ENCODE results near the gene MUCL3. TPM values are rescaled to one million over a fixed set of nuclear protein-coding genes. Genes with fewer than 3 reads are reported as not detected.

The MUCL3 gene
- total and polyA plus RNA-seq, 3 donors from 2014 or later, result 0.19 to 0.45 TPM; not detected in 1

DNA sequence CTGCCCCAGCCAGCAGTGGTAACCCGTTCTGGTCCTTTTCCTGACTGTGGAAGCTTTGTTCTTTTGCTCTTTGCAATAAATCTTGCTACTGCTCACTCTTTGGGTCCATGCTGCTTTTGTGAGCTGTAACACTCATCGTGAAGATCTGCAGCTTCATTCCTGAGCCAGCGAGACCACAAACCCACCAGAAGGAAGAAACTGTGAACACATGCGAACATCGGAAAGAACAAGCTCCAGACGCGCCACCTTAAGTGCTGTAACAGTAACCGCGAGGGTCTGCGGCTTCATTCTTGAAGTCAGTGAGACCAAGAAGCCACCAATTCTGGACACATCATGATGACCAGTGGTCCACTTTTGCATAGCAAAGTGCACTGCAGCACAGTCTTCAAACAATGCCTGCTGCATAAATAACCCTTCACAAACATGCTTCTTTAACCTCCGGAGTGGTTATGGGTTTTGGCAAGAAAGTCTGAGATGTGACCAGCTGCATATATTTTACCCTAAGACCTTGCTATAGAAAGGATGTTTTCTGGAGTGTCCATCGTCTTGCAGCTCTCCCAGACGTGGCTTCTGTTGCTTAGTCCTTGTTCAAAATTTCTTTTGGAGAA is 60.6 kb downstream of the MUCL3 start:
- intact Hi-C loops (cut with DNase I; ENCODE audit: low total_unique reads), result no loop called here
- no peak for TF ChIP-seq POLR2A (IDR thresholded peaks at IDR 0.05)
- TF ChIP-seq, protein P1, sequence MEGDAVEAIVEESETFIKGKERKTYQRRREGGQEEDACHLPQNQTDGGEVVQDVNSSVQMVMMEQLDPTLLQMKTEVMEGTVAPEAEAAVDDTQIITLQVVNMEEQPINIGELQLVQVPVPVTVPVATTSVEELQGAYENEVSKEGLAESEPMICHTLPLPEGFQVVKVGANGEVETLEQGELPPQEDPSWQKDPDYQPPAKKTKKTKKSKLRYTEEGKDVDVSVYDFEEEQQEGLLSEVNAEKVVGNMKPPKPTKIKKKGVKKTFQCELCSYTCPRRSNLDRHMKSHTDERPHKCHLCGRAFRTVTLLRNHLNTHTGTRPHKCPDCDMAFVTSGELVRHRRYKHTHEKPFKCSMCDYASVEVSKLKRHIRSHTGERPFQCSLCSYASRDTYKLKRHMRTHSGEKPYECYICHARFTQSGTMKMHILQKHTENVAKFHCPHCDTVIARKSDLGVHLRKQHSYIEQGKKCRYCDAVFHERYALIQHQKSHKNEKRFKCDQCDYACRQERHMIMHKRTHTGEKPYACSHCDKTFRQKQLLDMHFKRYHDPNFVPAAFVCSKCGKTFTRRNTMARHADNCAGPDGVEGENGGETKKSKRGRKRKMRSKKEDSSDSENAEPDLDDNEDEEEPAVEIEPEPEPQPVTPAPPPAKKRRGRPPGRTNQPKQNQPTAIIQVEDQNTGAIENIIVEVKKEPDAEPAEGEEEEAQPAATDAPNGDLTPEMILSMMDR (IDR thresholded peaks at IDR 0.05), result no peak
- WGBS, 2 donors, result 61 to 66% methylated on average over 13 of the region's 13 CpGs
- Histone ChIP-seq H3K4me1 (no peaks in the 10 kb centered on the region), H3K27ac (no peak overlapping the region), H3K9me3 (no peaks in the 10 kb centered on the region), H3K36me3 (ENCODE audit: low read depth, missing control alignments) (no peaks in the 10 kb centered on the region), H3K4me3 (no peak overlapping the region), H3K27me3 (no peaks in the 10 kb centered on the region)
- peak; percentile 34 for DNase-seq

DNA sequence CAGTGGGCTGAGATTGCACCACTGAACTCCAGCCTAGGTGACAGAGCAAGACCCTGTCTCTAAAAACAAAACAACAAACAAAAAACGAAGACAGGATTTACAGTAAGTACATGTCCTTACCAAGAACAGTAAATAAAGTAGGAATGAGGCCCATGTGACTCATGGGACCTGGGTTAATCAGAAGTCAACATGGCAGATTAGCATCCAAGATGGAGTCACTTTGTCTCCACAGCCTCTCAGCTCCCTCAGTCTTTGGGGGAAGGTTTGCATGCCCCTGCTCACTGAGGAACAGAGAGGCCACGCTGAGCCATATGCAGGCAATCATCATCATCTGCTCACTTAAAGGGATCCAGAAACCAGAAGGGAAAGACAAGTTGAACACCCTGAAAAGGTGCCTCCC is 61.7 kb downstream of the MUCL3 start:
- no peak overlapping the region for H3K27ac ChIP-seq
- no peak for DNase-seq
- no peaks in the 10 kb centered on the region for H3K9me3 ChIP-seq
- 74 to 78% methylated on average over 2 of the region's 2 CpGs for WGBS, 2 donors
- no peak for TF ChIP-seq POLR2A (IDR thresholded peaks at IDR 0.05)
- TF ChIP-seq, protein P1 (IDR thresholded peaks at IDR 0.05), result no peak
- H3K4me3 ChIP-seq, result no peak overlapping the region
- H3K4me1 ChIP-seq, result no peaks in the 10 kb centered on the region
- H3K36me3 ChIP-seq (ENCODE audit: low read depth, missing control alignments), result no peaks in the 10 kb centered on the region
- intact Hi-C loops (cut with DNase I; ENCODE audit: low total_unique reads), result no loop called here
- H3K27me3 ChIP-seq, result no peaks in the 10 kb centered on the region

Small RNA genes within 50 kb of the gene (small RNA-seq; reads per million reads assigned to genes)
- 0 reads per million in 2 donors for gene RF00019

Other genes with a start within 250 kb of the MUCL3 start
- gene NRM, start 250.0 kb upstream of the MUCL3 start, total RNA-seq, result 10 to 100 TPM in 1 of 2 donors, 1 to 10 TPM in 1; 9.5 to 10.5 TPM
- 26.6 TPM for gene NRM, start 250.0 kb upstream of the MUCL3 start, polyA plus RNA-seq (ENCODE audit: insufficient read depth, low read depth, low replicate concordance)
- 10 to 100 TPM; 56.6 to 79.3 TPM for gene MDC1, start 223.7 kb upstream of the MUCL3 start, total RNA-seq
- gene MDC1, start 223.7 kb upstream of the MUCL3 start, polyA plus RNA-seq (ENCODE audit: insufficient read depth, low read depth, low replicate concordance), result 155 TPM
- 100 to 1,000 TPM; 173 to 252 TPM for gene TUBB, start 220.6 kb upstream of the MUCL3 start, total RNA-seq
- gene TUBB, start 220.6 kb upstream of the MUCL3 start, polyA plus RNA-seq (ENCODE audit: insufficient read depth, low read depth, low replicate concordance), result 309 TPM
- gene FLOT1, start 198.3 kb upstream of the MUCL3 start, total RNA-seq, result 10 to 100 TPM; 84.1 to 88.1 TPM
- gene FLOT1, start 198.3 kb upstream of the MUCL3 start, polyA plus RNA-seq (ENCODE audit: insufficient read depth, low read depth, low replicate concordance), result 169 TPM
- gene IER3, start 196.4 kb upstream of the MUCL3 start, total RNA-seq, result 1 to 10 TPM; 1.4 to 7.7 TPM
- 11.1 TPM for gene IER3, start 196.4 kb upstream of the MUCL3 start, polyA plus RNA-seq (ENCODE audit: insufficient read depth, low read depth, low replicate concordance)
- 10 to 100 TPM; 94.6 to 97.6 TPM for gene DDR1, start 56.5 kb upstream of the MUCL3 start, total RNA-seq
- 33.8 TPM for gene DDR1, start 56.5 kb upstream of the MUCL3 start, polyA plus RNA-seq (ENCODE audit: insufficient read depth, low read depth, low replicate concordance)
- gene GTF2H4, start 32.8 kb upstream of the MUCL3 start, total RNA-seq, result 10 to 100 TPM; 23.0 to 30.6 TPM
- gene GTF2H4, start 32.8 kb upstream of the MUCL3 start, polyA plus RNA-seq (ENCODE audit: insufficient read depth, low read depth, low replicate concordance), result 38.1 TPM
- 10 to 100 TPM; 36.5 to 45.5 TPM for gene VARS2, start 26.7 kb upstream of the MUCL3 start, total RNA-seq
- 31.4 TPM for gene VARS2, start 26.7 kb upstream of the MUCL3 start, polyA plus RNA-seq (ENCODE audit: insufficient read depth, low read depth, low replicate concordance)
- gene SFTA2, start 8.8 kb upstream of the MUCL3 start, total RNA-seq, result not detected
- gene SFTA2, start 8.8 kb upstream of the MUCL3 start, polyA plus RNA-seq (ENCODE audit: insufficient read depth, low read depth, low replicate concordance), result 0.94 TPM
- gene MUC21, start 42.7 kb downstream of the MUCL3 start, total RNA-seq, result not detected
- 0.12 TPM for gene MUC21, start 42.7 kb downstream of the MUCL3 start, polyA plus RNA-seq (ENCODE audit: insufficient read depth, low read depth, low replicate concordance)
- under 1 TPM; 0.31 to 0.87 TPM for gene MUC22, start 69.5 kb downstream of the MUCL3 start, total RNA-seq
- gene MUC22, start 69.5 kb downstream of the MUCL3 start, polyA plus RNA-seq (ENCODE audit: insufficient read depth, low read depth, low replicate concordance), result 0.21 TPM
- not detected for gene C6orf15, start 171.6 kb downstream of the MUCL3 start, total RNA-seq
- not detected for gene C6orf15, start 171.6 kb downstream of the MUCL3 start, polyA plus RNA-seq (ENCODE audit: insufficient read depth, low read depth, low replicate concordance)
- 10 to 100 TPM; 28.0 to 32.7 TPM for gene PSORS1C1, start 173.8 kb downstream of the MUCL3 start, total RNA-seq
- gene PSORS1C1, start 173.8 kb downstream of the MUCL3 start, polyA plus RNA-seq (ENCODE audit: insufficient read depth, low read depth, low replicate concordance), result 126 TPM
- under 1 TPM in 1 of 2 donors, not detected in 1; 0.06 TPM for gene CDSN, start 179.5 kb downstream of the MUCL3 start, total RNA-seq
- gene CDSN, start 179.5 kb downstream of the MUCL3 start, polyA plus RNA-seq (ENCODE audit: insufficient read depth, low read depth, low replicate concordance), result 0.32 TPM
- gene PSORS1C2, start 198.1 kb downstream of the MUCL3 start, total RNA-seq, result not detected
- gene PSORS1C2, start 198.1 kb downstream of the MUCL3 start, polyA plus RNA-seq (ENCODE audit: insufficient read depth, low read depth, low replicate concordance), result not detected
- 10 to 100 TPM; 86.4 to 93.2 TPM for gene CCHCR1, start 216.8 kb downstream of the MUCL3 start, total RNA-seq
- gene CCHCR1, start 216.8 kb downstream of the MUCL3 start, polyA plus RNA-seq (ENCODE audit: insufficient read depth, low read depth, low replicate concordance), result 174 TPM
- 1 to 10 TPM; 3.6 to 3.7 TPM for gene TCF19, start 217.6 kb downstream of the MUCL3 start, total RNA-seq
- 4.7 TPM for gene TCF19, start 217.6 kb downstream of the MUCL3 start, polyA plus RNA-seq (ENCODE audit: insufficient read depth, low read depth, low replicate concordance)
- gene POU5F1, start 229.7 kb downstream of the MUCL3 start, total RNA-seq, result 1 to 10 TPM; 1.3 to 4.2 TPM
- gene POU5F1, start 229.7 kb downstream of the MUCL3 start, polyA plus RNA-seq (ENCODE audit: insufficient read depth, low read depth, low replicate concordance), result 3.0 TPM